Body of pancreas (tissue), 4 donors: ENCODE measurements around the gene RPP21.

Experiments used
- POLR2A ChIP-seq, 3 donors: fragments of 450-650 bp; IDR thresholded peaks; one replicate each; pipeline ENCODE4 v1.6.1; 2016; ENCODE audit warnings: antibody characterized with exemption in 3 of 3, mild to moderate bottlenecking in 2 of 3
- TF ChIP-seq, protein P1 (sequence below), 7 experiments: fragments of 450-650 bp in 4 of 7; fragments of 200-600 bp in 3 of 7; sonication (generic) in 3 of 7; IDR thresholded peaks; one replicate each; pipeline ENCODE4 v1.5.1; 2016 to 2019; ENCODE audit warnings: antibody characterized with exemption in 7 of 7

DNA sequence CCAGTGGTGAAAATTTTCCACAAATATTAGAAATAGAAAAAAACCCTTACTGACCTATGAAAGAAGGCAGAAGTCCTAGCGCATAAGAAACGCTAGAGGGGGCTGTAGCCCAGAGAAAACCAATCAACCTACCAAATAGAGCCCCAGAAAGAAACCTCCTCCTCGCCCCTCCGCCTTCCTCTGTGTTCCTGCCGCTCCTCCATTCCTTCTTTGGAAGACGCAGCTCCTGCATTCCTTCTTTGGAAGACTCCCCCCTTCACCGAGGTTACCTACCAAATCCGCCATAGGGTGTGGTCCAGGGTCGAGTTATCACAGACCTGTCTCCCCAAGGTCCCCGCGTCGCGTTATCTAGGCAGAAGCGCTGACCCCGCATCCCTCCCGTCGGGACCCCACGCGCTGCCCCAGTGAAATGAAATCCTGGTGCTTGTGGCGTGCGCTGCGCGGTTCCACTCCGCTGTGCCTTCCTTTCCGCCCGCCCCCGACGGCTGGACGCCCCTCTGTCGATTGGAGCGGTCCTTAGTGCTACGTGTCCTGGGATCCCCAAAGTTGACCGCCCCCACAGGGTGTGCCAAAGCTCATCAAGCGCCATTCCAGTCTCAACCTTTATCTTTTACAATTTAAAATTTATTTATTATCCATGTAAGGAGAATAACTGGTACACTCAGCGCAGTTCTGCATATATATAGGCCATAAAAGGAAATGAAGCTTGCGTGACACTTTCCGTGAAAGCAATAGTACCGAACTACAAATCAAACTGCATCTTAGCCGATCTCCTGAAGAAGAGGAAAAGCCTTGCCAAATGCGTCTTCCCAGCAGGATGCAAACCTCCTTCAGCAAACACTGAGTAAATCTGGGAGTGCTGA lies 13.0 kb downstream of the RPP21 start:
- TF ChIP-seq, protein P1, sequence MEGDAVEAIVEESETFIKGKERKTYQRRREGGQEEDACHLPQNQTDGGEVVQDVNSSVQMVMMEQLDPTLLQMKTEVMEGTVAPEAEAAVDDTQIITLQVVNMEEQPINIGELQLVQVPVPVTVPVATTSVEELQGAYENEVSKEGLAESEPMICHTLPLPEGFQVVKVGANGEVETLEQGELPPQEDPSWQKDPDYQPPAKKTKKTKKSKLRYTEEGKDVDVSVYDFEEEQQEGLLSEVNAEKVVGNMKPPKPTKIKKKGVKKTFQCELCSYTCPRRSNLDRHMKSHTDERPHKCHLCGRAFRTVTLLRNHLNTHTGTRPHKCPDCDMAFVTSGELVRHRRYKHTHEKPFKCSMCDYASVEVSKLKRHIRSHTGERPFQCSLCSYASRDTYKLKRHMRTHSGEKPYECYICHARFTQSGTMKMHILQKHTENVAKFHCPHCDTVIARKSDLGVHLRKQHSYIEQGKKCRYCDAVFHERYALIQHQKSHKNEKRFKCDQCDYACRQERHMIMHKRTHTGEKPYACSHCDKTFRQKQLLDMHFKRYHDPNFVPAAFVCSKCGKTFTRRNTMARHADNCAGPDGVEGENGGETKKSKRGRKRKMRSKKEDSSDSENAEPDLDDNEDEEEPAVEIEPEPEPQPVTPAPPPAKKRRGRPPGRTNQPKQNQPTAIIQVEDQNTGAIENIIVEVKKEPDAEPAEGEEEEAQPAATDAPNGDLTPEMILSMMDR (IDR thresholded peaks at IDR 0.05) = peak in 6 of 7 experiments; percentile 53 to 75 (median 66)
- no peak for TF ChIP-seq POLR2A (IDR thresholded peaks at IDR 0.05)
